Measurements from ENCODE around the gene GJC1. TPM values are rescaled to one million over a fixed set of nuclear protein-coding genes. Genes with fewer than 3 reads are reported as not detected.
A peak's percentile ranks its signal among the peaks of the same experiment; 100 is the strongest.

Gene GJC1
- total RNA-seq: 4.7 and 5.7 TPM in 2 replicates

GRCh38 chr17:44829523-44830358 lies at the start of gene GJC1:
Gene GJC1, minus strand, starts transcription at chr17:44830287. Its CDS starts 24,470 bp downstream, at chr17:44805817.
- H3K27me3 Mint-ChIP-seq (ENCODE audit: insufficient read depth): peaks cover 62% of the 10 kb centered on the region
- intact Hi-C loops (cut with micrococcal nuclease): loop anchor here (1.0 to 5.0 kb wide), 4 partner anchors 35 to 273 kb away; partner anchors contain the start of genes C1QL1 and FZD2
- peak within 1 kb of the TSS; percentile 82 for H3K4me3 Mint-ChIP-seq
- H3K36me3 Mint-ChIP-seq (ENCODE audit: low read depth): no peaks in the 10 kb centered on the region
- H3K9me3 Mint-ChIP-seq: no peaks in the 10 kb centered on the region
- no peak for DNase-seq (ENCODE audit: low spot score)
- H3K4me1 Mint-ChIP-seq (ENCODE audit: low read depth): peaks cover 7% of the 10 kb centered on the region
- H3K27ac Mint-ChIP-seq: peak within 1 kb of the TSS; percentile 44

GRCh38 chr17:44879376-44879775 lies 49.3 kb upstream of the GJC1 start:
- Mint-ChIP-seq H3K27me3 (ENCODE audit: insufficient read depth) (no peaks in the 10 kb centered on the region), H3K36me3 (ENCODE audit: low read depth) (peaks cover 48% of the 10 kb centered on the region), H3K4me1 (ENCODE audit: low read depth) (no peaks in the 10 kb centered on the region), H3K27ac (no peak overlapping the region), H3K4me3 (no peak overlapping the region), H3K9me3 (no peaks in the 10 kb centered on the region)
- DNase-seq (ENCODE audit: low spot score): no peak
- intact Hi-C loops (cut with micrococcal nuclease): no loop called here

GRCh38 chr17:44878627-44879221 lies 48.6 kb upstream of the GJC1 start:
- H3K27ac Mint-ChIP-seq: no peak overlapping the region
- no peak for DNase-seq (ENCODE audit: low spot score)
- H3K36me3 Mint-ChIP-seq (ENCODE audit: low read depth): peaks cover 51% of the 10 kb centered on the region
- H3K9me3 Mint-ChIP-seq: no peaks in the 10 kb centered on the region
- no peaks in the 10 kb centered on the region for H3K27me3 Mint-ChIP-seq (ENCODE audit: insufficient read depth)
- intact Hi-C loops (cut with micrococcal nuclease): no loop called here
- H3K4me1 Mint-ChIP-seq (ENCODE audit: low read depth): no peaks in the 10 kb centered on the region
- no peak overlapping the region for H3K4me3 Mint-ChIP-seq

GRCh38 chr17:44877121-44877520 lies 47.0 kb upstream of the GJC1 start:
- H3K9me3 Mint-ChIP-seq: no peaks in the 10 kb centered on the region
- H3K27me3 Mint-ChIP-seq (ENCODE audit: insufficient read depth): no peaks in the 10 kb centered on the region
- H3K4me1 Mint-ChIP-seq (ENCODE audit: low read depth): no peaks in the 10 kb centered on the region
- no peak for DNase-seq (ENCODE audit: low spot score)
- no peak overlapping the region for H3K4me3 Mint-ChIP-seq
- intact Hi-C loops (cut with micrococcal nuclease): no loop called here
- no peak overlapping the region for H3K27ac Mint-ChIP-seq
- H3K36me3 Mint-ChIP-seq (ENCODE audit: low read depth): peaks cover 47% of the 10 kb centered on the region

- intact Hi-C loops (cut with micrococcal nuclease): no loop called here
- Mint-ChIP-seq H3K4me3 (no peak overlapping the region), H3K27me3 (ENCODE audit: insufficient read depth) (no peaks in the 10 kb centered on the region), H3K27ac (no peak overlapping the region), H3K4me1 (ENCODE audit: low read depth) (no peaks in the 10 kb centered on the region), H3K9me3 (no peaks in the 10 kb centered on the region), H3K36me3 (ENCODE audit: low read depth) (peaks cover 53% of the 10 kb centered on the region)
- no peak for DNase-seq (ENCODE audit: low spot score)
Measured at GRCh38 chr17:44875761-44876160, 45.7 kb upstream of the GJC1 start.

- no peaks in the 10 kb centered on the region for H3K4me1 Mint-ChIP-seq (ENCODE audit: low read depth)
- H3K9me3 Mint-ChIP-seq: no peaks in the 10 kb centered on the region
- no peaks in the 10 kb centered on the region for H3K27me3 Mint-ChIP-seq (ENCODE audit: insufficient read depth)
- no peak overlapping the region for H3K4me3 Mint-ChIP-seq
- no peak overlapping the region for H3K27ac Mint-ChIP-seq
- DNase-seq (ENCODE audit: low spot score): no peak
- H3K36me3 Mint-ChIP-seq (ENCODE audit: low read depth): peaks cover 53% of the 10 kb centered on the region
- intact Hi-C loops (cut with micrococcal nuclease): loop anchor here (5.0 kb wide), 1 partner anchor 765 kb away; no protein-coding TSS in a partner anchor
Measured at GRCh38 chr17:44872131-44872768, 42.2 kb upstream of the GJC1 start.

- no peak overlapping the region for H3K4me3 Mint-ChIP-seq
- no peaks in the 10 kb centered on the region for H3K4me1 Mint-ChIP-seq (ENCODE audit: low read depth)
- no peaks in the 10 kb centered on the region for H3K9me3 Mint-ChIP-seq
- no peaks in the 10 kb centered on the region for H3K27me3 Mint-ChIP-seq (ENCODE audit: insufficient read depth)
- intact Hi-C loops (cut with micrococcal nuclease): loop anchor here (5.0 kb wide), 1 partner anchor 764 kb away; no protein-coding TSS in a partner anchor
- peaks cover 48% of the 10 kb centered on the region for H3K36me3 Mint-ChIP-seq (ENCODE audit: low read depth)
- DNase-seq (ENCODE audit: low spot score): no peak
- H3K27ac Mint-ChIP-seq: no peak overlapping the region
Measured at GRCh38 chr17:44871556-44871955, 41.5 kb upstream of the GJC1 start.

- Mint-ChIP-seq H3K4me3 (no peak overlapping the region), H3K9me3 (no peaks in the 10 kb centered on the region), H3K27ac (no peak overlapping the region), H3K27me3 (ENCODE audit: insufficient read depth) (no peaks in the 10 kb centered on the region), H3K36me3 (ENCODE audit: low read depth) (peaks cover 55% of the 10 kb centered on the region), H3K4me1 (ENCODE audit: low read depth) (no peaks in the 10 kb centered on the region)
- intact Hi-C loops (cut with micrococcal nuclease): loop anchor here (10.0 kb wide), 1 partner anchor 333 kb away; no protein-coding TSS in a partner anchor
- DNase-seq (ENCODE audit: low spot score): no peak
Measured at GRCh38 chr17:44867841-44868240, 37.8 kb upstream of the GJC1 start.

GRCh38 chr17:44865931-44866330 lies 35.8 kb upstream of the GJC1 start:
- no peak overlapping the region for H3K4me3 Mint-ChIP-seq
- no peaks in the 10 kb centered on the region for H3K4me1 Mint-ChIP-seq (ENCODE audit: low read depth)
- H3K27me3 Mint-ChIP-seq (ENCODE audit: insufficient read depth): no peaks in the 10 kb centered on the region
- no peaks in the 10 kb centered on the region for H3K9me3 Mint-ChIP-seq
- intact Hi-C loops (cut with micrococcal nuclease): loop anchor here (1.0 to 10.0 kb wide), 4 partner anchors 37 to 331 kb away; no protein-coding TSS in a partner anchor
- no peak overlapping the region for H3K27ac Mint-ChIP-seq
- DNase-seq (ENCODE audit: low spot score): no peak
- H3K36me3 Mint-ChIP-seq (ENCODE audit: low read depth): peaks cover 49% of the 10 kb centered on the region

GRCh38 chr17:44865231-44865660 lies 35.2 kb upstream of the GJC1 start:
- Mint-ChIP-seq H3K4me3 (no peak overlapping the region), H3K27ac (no peak overlapping the region), H3K4me1 (ENCODE audit: low read depth) (no peaks in the 10 kb centered on the region), H3K36me3 (ENCODE audit: low read depth) (peaks cover 50% of the 10 kb centered on the region), H3K27me3 (ENCODE audit: insufficient read depth) (no peaks in the 10 kb centered on the region), H3K9me3 (no peaks in the 10 kb centered on the region)
- intact Hi-C loops (cut with micrococcal nuclease): loop anchor here (1.0 to 10.0 kb wide), 4 partner anchors 36 to 330 kb away; no protein-coding TSS in a partner anchor
- peak; percentile 45 for DNase-seq (ENCODE audit: low spot score)

GRCh38 chr17:44864831-44865230 lies 34.7 kb upstream of the GJC1 start:
- Mint-ChIP-seq H3K36me3 (ENCODE audit: low read depth) (peaks cover 48% of the 10 kb centered on the region), H3K27me3 (ENCODE audit: insufficient read depth) (no peaks in the 10 kb centered on the region), H3K27ac (no peak overlapping the region), H3K4me3 (no peak overlapping the region), H3K4me1 (ENCODE audit: low read depth) (no peaks in the 10 kb centered on the region), H3K9me3 (no peaks in the 10 kb centered on the region)
- DNase-seq (ENCODE audit: low spot score): no peak
- intact Hi-C loops (cut with micrococcal nuclease): loop anchor here (1.0 to 10.0 kb wide), 4 partner anchors 36 to 330 kb away; no protein-coding TSS in a partner anchor

GRCh38 chr17:44863061-44863918 lies 33.2 kb upstream of the GJC1 start:
- Mint-ChIP-seq H3K4me3 (no peak overlapping the region), H3K4me1 (ENCODE audit: low read depth) (no peaks in the 10 kb centered on the region), H3K27me3 (ENCODE audit: insufficient read depth) (no peaks in the 10 kb centered on the region), H3K36me3 (ENCODE audit: low read depth) (peaks cover 49% of the 10 kb centered on the region), H3K9me3 (no peaks in the 10 kb centered on the region), H3K27ac (no peak overlapping the region)
- no peak for DNase-seq (ENCODE audit: low spot score)
- intact Hi-C loops (cut with micrococcal nuclease): loop anchor here (10.0 kb wide), 1 partner anchor 328 kb away; no protein-coding TSS in a partner anchor
